BE2C (cell line): ENCODE results near the gene LHFPL2. TPM values are rescaled to one million over a fixed set of nuclear protein-coding genes. Genes with fewer than 3 reads are reported as not detected.
"Not testable (repeated sequence)": the region's sequence is repeated elsewhere in the genome, so short reads cannot be mapped to it uniquely, and the experiment has no call there.

Experiments
- DNase-seq: peaks from one replicate; pipeline ENCODE4 v3.0.0-alpha.2; 2020
- H3K27me3 ChIP-seq: fragments of 250-450 bp; sonication (Bioruptor Pico); 2 replicates; pipeline ENCODE4 v1.5.1; 2020; ENCODE audit warnings: mild to moderate bottlenecking
- H3K36me3 ChIP-seq: fragments of 250-450 bp; sonication (Bioruptor Pico); 2 replicates; pipeline ENCODE4 v1.5.1; 2020; ENCODE audit warnings: mild to moderate bottlenecking
- H3K4me1 ChIP-seq: fragments of 250-450 bp; sonication (Bioruptor Pico); 2 replicates; pipeline ENCODE4 v1.5.1; 2020
- H3K4me3 ChIP-seq: 2 replicates; pipeline ENCODE4 v1.5.1; 2011; ENCODE audit warnings: low read depth, low read length
- H3K9me3 ChIP-seq: fragments of 250-450 bp; sonication (Bioruptor Pico); 2 replicates; pipeline ENCODE4 v1.5.1; 2020
- CTCF ChIP-seq: IDR thresholded peaks from 2 replicates; pipeline ENCODE4 v1.5.1; 2012; ENCODE audit warnings: mild to moderate bottlenecking, low read depth, low read length
- polyA plus RNA-seq: library from polyadenylated mRNA; unstranded; fragments of >200 nt; gene quantifications from one replicate; pipeline ENCODE4 v1.2.1, GENCODE V29; 2012; ENCODE audit warnings: low read depth, missing spikeins; ENCODE audit not compliant: insufficient read length, insufficient read depth

The LHFPL2 gene
- polyA plus RNA-seq, result 7.5 TPM

GRCh38 chr5:78648359-78649210 is at the start of gene LHFPL2:
LHFPL2 (minus strand) TSS chr5:78648772; CDS start chr5:78510213, 138,559 bp downstream.
- DNase-seq, result peak; percentile 82
- H3K36me3 ChIP-seq, result no peaks in the 10 kb centered on the region
- H3K27me3 ChIP-seq, result no peaks in the 10 kb centered on the region
- peak within 1 kb of the TSS; percentile 85 for H3K4me3 ChIP-seq
- no peaks in the 10 kb centered on the region for H3K9me3 ChIP-seq
- peaks cover 4% of the 10 kb centered on the region; the same call in 1 of the 2 replicates for H3K4me1 ChIP-seq
- no peak for TF ChIP-seq CTCF

GRCh38 chr5:78696637-78697036 is 48.1 kb upstream of the LHFPL2 start:
- Histone ChIP-seq H3K4me3 (no peak overlapping the region), H3K36me3 (no peaks in the 10 kb centered on the region), H3K27me3 (no peaks in the 10 kb centered on the region), H3K9me3 (no peaks in the 10 kb centered on the region), H3K4me1 (peaks cover 15% of the 10 kb centered on the region; the same call in 1 of the 2 replicates)
- no peak for TF ChIP-seq CTCF
- no peak for DNase-seq

- H3K4me3 ChIP-seq, H3K27me3 ChIP-seq, H3K9me3 ChIP-seq, H3K36me3 ChIP-seq, DNase-seq: not testable (repeated sequence)
- H3K4me1 ChIP-seq, result peaks cover 15% of the 10 kb centered on the region; the same call in 1 of the 2 replicates
Observed at GRCh38 chr5:78696052-78696451, 47.5 kb upstream of the LHFPL2 start.

- Histone ChIP-seq H3K36me3 (no peaks in the 10 kb centered on the region), H3K9me3 (no peaks in the 10 kb centered on the region), H3K4me3 (no peak overlapping the region), H3K4me1 (0 out of 2 replicates have a peak, but pooled peaks cover 6% of the 10 kb centered on the region), H3K27me3 (no peaks in the 10 kb centered on the region)
- TF ChIP-seq CTCF, result no peak
- no peak for DNase-seq
Observed at GRCh38 chr5:78693339-78693738, 44.8 kb upstream of the LHFPL2 start.

GRCh38 chr5:78691084-78691960 is 42.8 kb upstream of the LHFPL2 start:
- TF ChIP-seq CTCF, result no peak
- Histone ChIP-seq H3K9me3 (no peaks in the 10 kb centered on the region), H3K36me3 (no peaks in the 10 kb centered on the region), H3K4me3 (no peak overlapping the region), H3K27me3 (no peaks in the 10 kb centered on the region), H3K4me1 (0 out of 2 replicates have a peak, but pooled peaks cover 2% of the 10 kb centered on the region)
- DNase-seq, result no peak

- no peak for TF ChIP-seq CTCF
- H3K36me3 ChIP-seq, result no peaks in the 10 kb centered on the region
- H3K27me3 ChIP-seq, result no peaks in the 10 kb centered on the region
- no peaks in the 10 kb centered on the region for H3K4me1 ChIP-seq
- no peak overlapping the region for H3K4me3 ChIP-seq
- no peaks in the 10 kb centered on the region for H3K9me3 ChIP-seq
- no peak for DNase-seq
Observed at GRCh38 chr5:78690253-78690972, 41.8 kb upstream of the LHFPL2 start.
